K562 (cell line): ENCODE data around the gene PSAP.

ENCODE experiments used
- CTCF ChIP-seq, 3 experiments: IDR thresholded peaks in 2 of 3; conservative IDR thresholded peaks in 1 of 3; 2 replicates each; pipeline ENCODE4 v1.5.1; 2011 to 2012; ENCODE audit warnings: low read length in 3 of 3, mild to moderate bottlenecking in 3 of 3, control low read depth in 2 of 3, improper control_type of control experiment in 1 of 3, inconsistent platforms in 1 of 3, low read depth in 1 of 3, mixed read lengths in 1 of 3, moderate library complexity in 1 of 3; ENCODE audit not compliant: insufficient read depth in 2 of 3
- GTF2F1 ChIP-seq: IDR thresholded peaks from 2 replicates; pipeline ENCODE4 v1.6.1; 2011; ENCODE audit warnings: low read depth, low read length, improper control_type of control experiment
- MAFF ChIP-seq: IDR thresholded peaks from 2 replicates; pipeline ENCODE4 v1.6.1; 2012; ENCODE audit warnings: low read length, improper control_type of control experiment
- NFYB ChIP-seq: IDR thresholded peaks from 2 replicates; pipeline ENCODE4 v1.6.1; 2011; ENCODE audit warnings: mild to moderate bottlenecking, moderate library complexity; ENCODE audit not compliant: insufficient read length; ENCODE audit errors: extremely low read depth
- PHF20 ChIP-seq: fragments of 450-650 bp; IDR thresholded peaks from 2 replicates; pipeline ENCODE4 v1.6.1; 2018; ENCODE audit not compliant: partially characterized antibody
- POLR2A ChIP-seq: fragments of 450-650 bp; conservative IDR thresholded peaks from 2 replicates; pipeline ENCODE4 v1.6.1; 2016
- RAD51 ChIP-seq: fragments of 450-650 bp; IDR thresholded peaks from 2 replicates; pipeline ENCODE4 v1.7.1; 2016; ENCODE audit warnings: low read depth, mild to moderate bottlenecking, borderline replicate concordance
- SIN3A ChIP-seq, 2 experiments: fragments of 150-350 bp in 1 of 2; IDR thresholded peaks; 2 replicates each; pipeline ENCODE4 v1.6.1; 2011 to 2016; ENCODE audit warnings: borderline replicate concordance in 2 of 2, low read depth in 2 of 2, low read length in 2 of 2, mild to moderate bottlenecking in 2 of 2, moderate library complexity in 2 of 2; ENCODE audit not compliant: control insufficient read depth in 1 of 2
- TCF7 ChIP-seq: sonication (generic); IDR thresholded peaks from 2 replicates; pipeline ENCODE4 v1.6.1; 2016; ENCODE audit warnings: antibody characterized with exemption, borderline replicate concordance
- ZBTB49 ChIP-seq: sonication (generic); formaldehyde crosslinking; IDR thresholded peaks from 2 replicates; pipeline ENCODE4 v1.8.0; 2022; ENCODE audit warnings: missing genetic modification reagents, mild to moderate bottlenecking, borderline replicate concordance
- ZNF24 ChIP-seq: fragments of 450-650 bp; IDR thresholded peaks from 2 replicates; pipeline ENCODE4 v1.6.1; 2016
- ZNF785 ChIP-seq: fragments of 250-450 bp; sonication (Bioruptor Pico); IDR thresholded peaks from 2 replicates; pipeline ENCODE4 v1.4.0; 2020; ENCODE audit warnings: mild to moderate bottlenecking

DNA sequence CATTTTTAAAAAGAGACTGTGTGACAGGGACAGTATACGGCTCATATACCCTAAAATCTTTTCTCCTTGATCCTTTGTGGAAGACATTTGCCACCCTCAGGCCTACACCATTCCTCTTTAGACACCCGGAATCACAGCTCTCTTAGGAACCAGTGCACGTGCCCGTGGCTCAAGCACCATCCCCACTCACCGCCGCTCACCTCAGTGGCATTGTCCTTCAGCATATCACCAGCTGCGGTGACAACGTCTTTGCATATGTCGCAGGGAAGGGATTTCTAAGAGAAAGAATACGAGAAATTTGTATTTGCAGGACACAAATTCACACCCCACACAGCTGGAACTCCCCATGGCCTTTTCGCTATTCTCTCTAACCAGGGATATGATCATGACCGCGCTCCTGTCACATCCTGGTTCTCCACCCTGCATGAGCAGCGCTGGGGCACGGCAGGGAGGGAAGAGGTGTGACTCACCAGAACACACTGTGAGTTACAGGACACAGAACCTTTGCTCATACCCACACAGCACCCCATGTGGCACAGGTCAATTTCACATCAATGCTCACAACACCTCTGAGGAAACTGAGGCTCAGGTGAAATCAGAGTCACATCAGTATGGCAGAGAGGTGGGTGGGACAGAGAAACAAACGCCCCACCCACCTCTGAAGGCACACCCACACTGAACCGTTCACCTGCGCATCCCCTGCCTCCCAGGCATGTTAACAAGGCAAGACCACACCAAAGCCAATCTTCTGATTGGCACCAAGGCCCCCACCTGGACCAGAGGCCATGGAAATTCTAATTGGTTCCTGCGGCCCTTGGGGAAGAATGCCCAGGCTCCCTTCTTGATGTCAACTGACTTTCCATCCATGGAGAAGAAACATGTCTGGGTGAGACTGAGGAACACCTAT lies 19.2 kb downstream of the PSAP start:
- TF ChIP-seq ZNF24: no peak
- TF ChIP-seq NFYB: no peak
- TF ChIP-seq MAFF: no peak
- no peak for TF ChIP-seq RAD51
- no peak for TF ChIP-seq ZNF785 (CRISPR knock-in tag)
- no peak for TF ChIP-seq GTF2F1
- TF ChIP-seq TCF7: no peak
- TF ChIP-seq ZBTB49 (CRISPR knock-in tag): no peak
- TF ChIP-seq POLR2A: no peak
- no peak for TF ChIP-seq SIN3A (IDR thresholded peaks at IDR 0.05; ENCODE audit: borderline replicate concordance in 2 of 2, control insufficient read depth in 1 of 2, low read depth in 2 of 2, low read length in 2 of 2)
- TF ChIP-seq CTCF (IDR thresholded peaks at IDR 0.05 in 2 of 3, conservative IDR thresholded peaks at IDR 0.05 in 1 of 3; ENCODE audit: insufficient read depth in 2 of 3, low read depth in 1 of 3, low read length in 3 of 3): no peak
- no peak for TF ChIP-seq PHF20
